Measurements from ENCODE around the gene PRICKLE2. TPM values are rescaled to one million over a fixed set of nuclear protein-coding genes. Genes with fewer than 3 reads are reported as not detected.

Gene PRICKLE2
- total and polyA plus RNA-seq, 2 experiments from 2014 or later, result 1.1 to 12.5 TPM

DNA sequence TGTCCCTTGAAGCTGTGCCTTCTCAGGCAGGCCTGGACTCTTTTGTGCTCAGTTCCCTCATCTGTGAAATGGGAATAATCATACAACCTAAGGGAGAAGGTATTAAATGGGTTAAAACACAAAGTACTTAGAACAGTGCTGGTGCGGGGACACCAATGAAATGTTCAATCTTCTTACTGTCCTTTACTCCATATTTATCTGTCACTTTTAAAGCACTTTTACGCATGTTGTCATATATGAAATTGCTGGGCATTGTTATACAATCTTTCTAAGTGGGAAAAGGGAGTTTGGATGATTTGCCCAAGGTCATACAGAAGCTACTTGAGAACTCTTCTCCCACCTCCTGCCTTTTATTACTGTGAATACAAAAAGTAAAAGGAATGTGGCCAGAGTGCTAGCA, 114.2 kb downstream of the PRICKLE2 start:
- Mint-ChIP-seq H3K27ac (no peak overlapping the region), H3K4me1 (peaks cover 37% of the 10 kb centered on the region)

More for the DNA sequence above, 114.2 kb downstream of the PRICKLE2 start:
- peaks cover 12% of the 10 kb centered on the region; the same call in 2 of the 3 replicates for H3K9me3 Mint-ChIP-seq
- no peaks in the 10 kb centered on the region for H3K79me2 ChIP-seq (replicated peaks; ENCODE audit: insufficient read depth)
- ATAC-seq (no peak), DNase-seq (ENCODE audit: low spot score) (no peak)
- H2AFZ ChIP-seq, result no peak overlapping the region
- peaks cover 30% of the 10 kb centered on the region; the same call in 1 of the 2 replicates for H3K4me1 ChIP-seq (ENCODE audit: insufficient read depth)
- no peak overlapping the region for H3K4me3 ChIP-seq
- no peaks in the 10 kb centered on the region for H3K27me3 ChIP-seq (ENCODE audit: insufficient read depth)
- no peak overlapping the region for H3K4me3 Mint-ChIP-seq
- H3K9me2 ChIP-seq (ENCODE audit: insufficient read depth), result 0 out of 2 replicates have a peak, but pooled peaks cover 3% of the 10 kb centered on the region
- peaks cover 4% of the 10 kb centered on the region for H3K27me3 Mint-ChIP-seq (ENCODE audit: insufficient read depth, low read depth, poor library complexity)
- H3K36me3 Mint-ChIP-seq (ENCODE audit: low read depth), result peaks cover 19% of the 10 kb centered on the region
- no peak overlapping the region for H3K27ac ChIP-seq (ENCODE audit: low read depth)
- H3F3A ChIP-seq (replicated peaks; ENCODE audit: low read depth), result no peaks in the 10 kb centered on the region
- no peaks in the 10 kb centered on the region for H4K20me1 ChIP-seq (replicated peaks; ENCODE audit: insufficient read depth)
- TF ChIP-seq EZH2phosphoT487 (IDR thresholded peaks at IDR 0.05; ENCODE audit: unreplicated experiment), result no peak
- no peak for TF ChIP-seq STAT1 (IDR thresholded peaks at IDR 0.05; ENCODE audit: unreplicated experiment)
- no peak for TF ChIP-seq NANOG (IDR thresholded peaks at IDR 0.05; ENCODE audit: borderline replicate concordance)
- no peak for TF ChIP-seq JUNB (IDR thresholded peaks at IDR 0.05; ENCODE audit: unreplicated experiment)
- TF ChIP-seq, protein P1, sequence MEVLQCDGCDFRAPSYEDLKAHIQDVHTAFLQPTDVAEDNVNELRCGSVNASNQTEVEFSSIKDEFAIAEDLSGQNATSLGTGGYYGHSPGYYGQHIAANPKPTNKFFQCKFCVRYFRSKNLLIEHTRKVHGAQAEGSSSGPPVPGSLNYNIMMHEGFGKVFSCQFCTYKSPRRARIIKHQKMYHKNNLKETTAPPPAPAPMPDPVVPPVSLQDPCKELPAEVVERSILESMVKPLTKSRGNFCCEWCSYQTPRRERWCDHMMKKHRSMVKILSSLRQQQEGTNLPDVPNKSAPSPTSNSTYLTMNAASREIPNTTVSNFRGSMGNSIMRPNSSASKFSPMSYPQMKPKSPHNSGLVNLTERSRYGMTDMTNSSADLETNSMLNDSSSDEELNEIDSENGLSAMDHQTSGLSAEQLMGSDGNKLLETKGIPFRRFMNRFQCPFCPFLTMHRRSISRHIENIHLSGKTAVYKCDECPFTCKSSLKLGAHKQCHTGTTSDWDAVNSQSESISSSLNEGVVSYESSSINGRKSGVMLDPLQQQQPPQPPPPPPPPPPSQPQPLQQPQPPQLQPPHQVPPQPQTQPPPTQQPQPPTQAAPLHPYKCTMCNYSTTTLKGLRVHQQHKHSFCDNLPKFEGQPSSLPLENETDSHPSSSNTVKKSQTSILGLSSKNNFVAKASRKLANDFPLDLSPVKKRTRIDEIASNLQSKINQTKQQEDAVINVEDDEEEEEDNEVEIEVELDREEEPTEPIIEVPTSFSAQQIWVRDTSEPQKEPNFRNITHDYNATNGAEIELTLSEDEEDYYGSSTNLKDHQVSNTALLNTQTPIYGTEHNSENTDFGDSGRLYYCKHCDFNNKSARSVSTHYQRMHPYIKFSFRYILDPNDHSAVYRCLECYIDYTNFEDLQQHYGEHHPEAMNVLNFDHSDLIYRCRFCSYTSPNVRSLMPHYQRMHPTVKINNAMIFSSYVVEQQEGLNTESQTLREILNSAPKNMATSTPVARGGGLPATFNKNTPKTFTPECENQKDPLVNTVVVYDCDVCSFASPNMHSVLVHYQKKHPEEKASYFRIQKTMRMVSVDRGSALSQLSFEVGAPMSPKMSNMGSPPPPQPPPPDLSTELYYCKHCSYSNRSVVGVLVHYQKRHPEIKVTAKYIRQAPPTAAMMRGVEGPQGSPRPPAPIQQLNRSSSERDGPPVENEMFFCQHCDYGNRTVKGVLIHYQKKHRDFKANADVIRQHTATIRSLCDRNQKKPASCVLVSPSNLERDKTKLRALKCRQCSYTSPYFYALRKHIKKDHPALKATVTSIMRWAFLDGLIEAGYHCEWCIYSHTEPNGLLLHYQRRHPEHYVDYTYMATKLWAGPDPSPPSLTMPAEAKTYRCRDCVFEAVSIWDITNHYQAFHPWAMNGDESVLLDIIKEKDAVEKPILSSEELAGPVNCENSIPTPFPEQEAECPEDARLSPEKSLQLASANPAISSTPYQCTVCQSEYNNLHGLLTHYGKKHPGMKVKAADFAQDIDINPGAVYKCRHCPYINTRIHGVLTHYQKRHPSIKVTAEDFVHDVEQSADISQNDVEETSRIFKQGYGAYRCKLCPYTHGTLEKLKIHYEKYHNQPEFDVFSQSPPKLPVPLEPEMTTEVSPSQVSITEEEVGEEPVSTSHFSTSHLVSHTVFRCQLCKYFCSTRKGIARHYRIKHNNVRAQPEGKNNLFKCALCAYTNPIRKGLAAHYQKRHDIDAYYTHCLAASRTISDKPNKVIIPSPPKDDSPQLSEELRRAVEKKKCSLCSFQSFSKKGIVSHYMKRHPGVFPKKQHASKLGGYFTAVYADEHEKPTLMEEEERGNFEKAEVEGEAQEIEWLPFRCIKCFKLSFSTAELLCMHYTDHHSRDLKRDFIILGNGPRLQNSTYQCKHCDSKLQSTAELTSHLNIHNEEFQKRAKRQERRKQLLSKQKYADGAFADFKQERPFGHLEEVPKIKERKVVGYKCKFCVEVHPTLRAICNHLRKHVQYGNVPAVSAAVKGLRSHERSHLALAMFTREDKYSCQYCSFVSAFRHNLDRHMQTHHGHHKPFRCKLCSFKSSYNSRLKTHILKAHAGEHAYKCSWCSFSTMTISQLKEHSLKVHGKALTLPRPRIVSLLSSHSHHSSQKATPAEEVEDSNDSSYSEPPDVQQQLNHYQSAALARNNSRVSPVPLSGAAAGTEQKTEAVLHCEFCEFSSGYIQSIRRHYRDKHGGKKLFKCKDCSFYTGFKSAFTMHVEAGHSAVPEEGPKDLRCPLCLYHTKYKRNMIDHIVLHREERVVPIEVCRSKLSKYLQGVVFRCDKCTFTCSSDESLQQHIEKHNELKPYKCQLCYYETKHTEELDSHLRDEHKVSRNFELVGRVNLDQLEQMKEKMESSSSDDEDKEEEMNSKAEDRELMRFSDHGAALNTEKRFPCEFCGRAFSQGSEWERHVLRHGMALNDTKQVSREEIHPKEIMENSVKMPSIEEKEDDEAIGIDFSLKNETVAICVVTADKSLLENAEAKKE (CRISPR knock-in tag; IDR thresholded peaks at IDR 0.05), result no peak
- TF ChIP-seq, protein P2, sequence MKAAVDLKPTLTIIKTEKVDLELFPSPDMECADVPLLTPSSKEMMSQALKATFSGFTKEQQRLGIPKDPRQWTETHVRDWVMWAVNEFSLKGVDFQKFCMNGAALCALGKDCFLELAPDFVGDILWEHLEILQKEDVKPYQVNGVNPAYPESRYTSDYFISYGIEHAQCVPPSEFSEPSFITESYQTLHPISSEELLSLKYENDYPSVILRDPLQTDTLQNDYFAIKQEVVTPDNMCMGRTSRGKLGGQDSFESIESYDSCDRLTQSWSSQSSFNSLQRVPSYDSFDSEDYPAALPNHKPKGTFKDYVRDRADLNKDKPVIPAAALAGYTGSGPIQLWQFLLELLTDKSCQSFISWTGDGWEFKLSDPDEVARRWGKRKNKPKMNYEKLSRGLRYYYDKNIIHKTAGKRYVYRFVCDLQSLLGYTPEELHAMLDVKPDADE (IDR thresholded peaks at IDR 0.05), result no peak
- no peak for TF ChIP-seq CREB1 (CRISPR knock-in tag; IDR thresholded peaks at IDR 0.05; ENCODE audit: low read depth)
- no peak for TF ChIP-seq EZH2 (IDR thresholded peaks at IDR 0.05; ENCODE audit: low read depth, unreplicated experiment)
- TF ChIP-seq, protein P3, sequence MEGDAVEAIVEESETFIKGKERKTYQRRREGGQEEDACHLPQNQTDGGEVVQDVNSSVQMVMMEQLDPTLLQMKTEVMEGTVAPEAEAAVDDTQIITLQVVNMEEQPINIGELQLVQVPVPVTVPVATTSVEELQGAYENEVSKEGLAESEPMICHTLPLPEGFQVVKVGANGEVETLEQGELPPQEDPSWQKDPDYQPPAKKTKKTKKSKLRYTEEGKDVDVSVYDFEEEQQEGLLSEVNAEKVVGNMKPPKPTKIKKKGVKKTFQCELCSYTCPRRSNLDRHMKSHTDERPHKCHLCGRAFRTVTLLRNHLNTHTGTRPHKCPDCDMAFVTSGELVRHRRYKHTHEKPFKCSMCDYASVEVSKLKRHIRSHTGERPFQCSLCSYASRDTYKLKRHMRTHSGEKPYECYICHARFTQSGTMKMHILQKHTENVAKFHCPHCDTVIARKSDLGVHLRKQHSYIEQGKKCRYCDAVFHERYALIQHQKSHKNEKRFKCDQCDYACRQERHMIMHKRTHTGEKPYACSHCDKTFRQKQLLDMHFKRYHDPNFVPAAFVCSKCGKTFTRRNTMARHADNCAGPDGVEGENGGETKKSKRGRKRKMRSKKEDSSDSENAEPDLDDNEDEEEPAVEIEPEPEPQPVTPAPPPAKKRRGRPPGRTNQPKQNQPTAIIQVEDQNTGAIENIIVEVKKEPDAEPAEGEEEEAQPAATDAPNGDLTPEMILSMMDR (conservative IDR thresholded peaks at IDR 0.05; ENCODE audit: low read depth in 2 of 2), result no peak
- TF ChIP-seq POLR2AphosphoS5 (IDR thresholded peaks at IDR 0.05; ENCODE audit: low read depth), result no peak
- TF ChIP-seq, protein P4, sequence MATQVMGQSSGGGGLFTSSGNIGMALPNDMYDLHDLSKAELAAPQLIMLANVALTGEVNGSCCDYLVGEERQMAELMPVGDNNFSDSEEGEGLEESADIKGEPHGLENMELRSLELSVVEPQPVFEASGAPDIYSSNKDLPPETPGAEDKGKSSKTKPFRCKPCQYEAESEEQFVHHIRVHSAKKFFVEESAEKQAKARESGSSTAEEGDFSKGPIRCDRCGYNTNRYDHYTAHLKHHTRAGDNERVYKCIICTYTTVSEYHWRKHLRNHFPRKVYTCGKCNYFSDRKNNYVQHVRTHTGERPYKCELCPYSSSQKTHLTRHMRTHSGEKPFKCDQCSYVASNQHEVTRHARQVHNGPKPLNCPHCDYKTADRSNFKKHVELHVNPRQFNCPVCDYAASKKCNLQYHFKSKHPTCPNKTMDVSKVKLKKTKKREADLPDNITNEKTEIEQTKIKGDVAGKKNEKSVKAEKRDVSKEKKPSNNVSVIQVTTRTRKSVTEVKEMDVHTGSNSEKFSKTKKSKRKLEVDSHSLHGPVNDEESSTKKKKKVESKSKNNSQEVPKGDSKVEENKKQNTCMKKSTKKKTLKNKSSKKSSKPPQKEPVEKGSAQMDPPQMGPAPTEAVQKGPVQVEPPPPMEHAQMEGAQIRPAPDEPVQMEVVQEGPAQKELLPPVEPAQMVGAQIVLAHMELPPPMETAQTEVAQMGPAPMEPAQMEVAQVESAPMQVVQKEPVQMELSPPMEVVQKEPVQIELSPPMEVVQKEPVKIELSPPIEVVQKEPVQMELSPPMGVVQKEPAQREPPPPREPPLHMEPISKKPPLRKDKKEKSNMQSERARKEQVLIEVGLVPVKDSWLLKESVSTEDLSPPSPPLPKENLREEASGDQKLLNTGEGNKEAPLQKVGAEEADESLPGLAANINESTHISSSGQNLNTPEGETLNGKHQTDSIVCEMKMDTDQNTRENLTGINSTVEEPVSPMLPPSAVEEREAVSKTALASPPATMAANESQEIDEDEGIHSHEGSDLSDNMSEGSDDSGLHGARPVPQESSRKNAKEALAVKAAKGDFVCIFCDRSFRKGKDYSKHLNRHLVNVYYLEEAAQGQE (IDR thresholded peaks at IDR 0.05; ENCODE audit: unreplicated experiment), result no peak
- no peak for TF ChIP-seq ZNF114 (CRISPR knock-in tag; IDR thresholded peaks at IDR 0.05)
- TF ChIP-seq ZNF331 (CRISPR knock-in tag; IDR thresholded peaks at IDR 0.05; ENCODE audit: low read depth), result no peak
- H3K4me2 ChIP-seq, result no peak overlapping the region
- H3K36me3 ChIP-seq (ENCODE audit: insufficient read depth), result no peaks in the 10 kb centered on the region; the same call in 1 of the 2 replicates

Data from GM23338 (cell line).